Measurements from ENCODE around the gene OVOL1.
A peak's percentile ranks its signal among the peaks of the same experiment; 100 is the strongest.

Gene OVOL1

DNA sequence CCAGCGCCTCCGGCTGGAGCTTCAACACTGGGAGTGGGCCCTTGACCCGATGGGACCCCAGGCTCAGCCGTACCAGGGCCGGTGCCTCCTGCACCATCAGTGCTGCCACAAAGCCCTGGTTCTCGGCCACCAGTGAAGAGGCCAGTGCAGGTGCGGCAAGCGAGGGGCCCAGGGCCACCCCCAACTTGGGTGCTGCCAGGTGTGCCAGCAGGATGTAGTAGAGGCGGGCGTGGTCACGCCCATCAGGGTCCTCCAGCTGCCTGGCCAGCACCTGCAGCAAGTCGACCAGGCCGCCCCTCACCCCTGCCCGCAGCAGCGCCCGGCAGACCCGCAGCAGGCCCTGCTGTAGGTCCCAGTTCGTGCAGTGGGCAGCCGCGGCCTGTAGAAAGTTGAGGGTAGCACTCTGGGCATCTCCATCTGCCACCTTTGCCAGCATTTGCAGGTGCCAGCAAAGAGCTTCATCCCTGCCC, 8.4 kb upstream of the OVOL1 start:
- Histone ChIP-seq H3K4me1 (ENCODE audit: low read length) (peaks cover 23% of the 10 kb centered on the region), H2AFZ (ENCODE audit: low read depth, low read length) (no peak overlapping the region), H4K20me1 (ENCODE audit: insufficient read depth, low read length) (peaks cover 20% of the 10 kb centered on the region), H3K9me3 (ENCODE audit: insufficient read depth, low read length) (no peaks in the 10 kb centered on the region), H3K27ac (ENCODE audit: low read length) (no peak overlapping the region), H3K4me2 (ENCODE audit: low read length) (no peak overlapping the region), H3K9ac (ENCODE audit: low read length) (no peak overlapping the region), H3K79me2 (ENCODE audit: low read length) (peaks cover 28% of the 10 kb centered on the region), H3K4me3 (ENCODE audit: low read length) (no peak overlapping the region), H3K27me3 (ENCODE audit: low read depth, low read length) (no peaks in the 10 kb centered on the region), H3K36me3 (replicated peaks; ENCODE audit: low read depth, low read length) (peaks cover 27% of the 10 kb centered on the region)
- TF ChIP-seq, protein P1, sequence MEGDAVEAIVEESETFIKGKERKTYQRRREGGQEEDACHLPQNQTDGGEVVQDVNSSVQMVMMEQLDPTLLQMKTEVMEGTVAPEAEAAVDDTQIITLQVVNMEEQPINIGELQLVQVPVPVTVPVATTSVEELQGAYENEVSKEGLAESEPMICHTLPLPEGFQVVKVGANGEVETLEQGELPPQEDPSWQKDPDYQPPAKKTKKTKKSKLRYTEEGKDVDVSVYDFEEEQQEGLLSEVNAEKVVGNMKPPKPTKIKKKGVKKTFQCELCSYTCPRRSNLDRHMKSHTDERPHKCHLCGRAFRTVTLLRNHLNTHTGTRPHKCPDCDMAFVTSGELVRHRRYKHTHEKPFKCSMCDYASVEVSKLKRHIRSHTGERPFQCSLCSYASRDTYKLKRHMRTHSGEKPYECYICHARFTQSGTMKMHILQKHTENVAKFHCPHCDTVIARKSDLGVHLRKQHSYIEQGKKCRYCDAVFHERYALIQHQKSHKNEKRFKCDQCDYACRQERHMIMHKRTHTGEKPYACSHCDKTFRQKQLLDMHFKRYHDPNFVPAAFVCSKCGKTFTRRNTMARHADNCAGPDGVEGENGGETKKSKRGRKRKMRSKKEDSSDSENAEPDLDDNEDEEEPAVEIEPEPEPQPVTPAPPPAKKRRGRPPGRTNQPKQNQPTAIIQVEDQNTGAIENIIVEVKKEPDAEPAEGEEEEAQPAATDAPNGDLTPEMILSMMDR (IDR thresholded peaks at IDR 0.05; ENCODE audit: low read depth, low read length): no peak
- no peak for TF ChIP-seq EZH2phosphoT487 (IDR thresholded peaks at IDR 0.05; ENCODE audit: low read depth)

DNA sequence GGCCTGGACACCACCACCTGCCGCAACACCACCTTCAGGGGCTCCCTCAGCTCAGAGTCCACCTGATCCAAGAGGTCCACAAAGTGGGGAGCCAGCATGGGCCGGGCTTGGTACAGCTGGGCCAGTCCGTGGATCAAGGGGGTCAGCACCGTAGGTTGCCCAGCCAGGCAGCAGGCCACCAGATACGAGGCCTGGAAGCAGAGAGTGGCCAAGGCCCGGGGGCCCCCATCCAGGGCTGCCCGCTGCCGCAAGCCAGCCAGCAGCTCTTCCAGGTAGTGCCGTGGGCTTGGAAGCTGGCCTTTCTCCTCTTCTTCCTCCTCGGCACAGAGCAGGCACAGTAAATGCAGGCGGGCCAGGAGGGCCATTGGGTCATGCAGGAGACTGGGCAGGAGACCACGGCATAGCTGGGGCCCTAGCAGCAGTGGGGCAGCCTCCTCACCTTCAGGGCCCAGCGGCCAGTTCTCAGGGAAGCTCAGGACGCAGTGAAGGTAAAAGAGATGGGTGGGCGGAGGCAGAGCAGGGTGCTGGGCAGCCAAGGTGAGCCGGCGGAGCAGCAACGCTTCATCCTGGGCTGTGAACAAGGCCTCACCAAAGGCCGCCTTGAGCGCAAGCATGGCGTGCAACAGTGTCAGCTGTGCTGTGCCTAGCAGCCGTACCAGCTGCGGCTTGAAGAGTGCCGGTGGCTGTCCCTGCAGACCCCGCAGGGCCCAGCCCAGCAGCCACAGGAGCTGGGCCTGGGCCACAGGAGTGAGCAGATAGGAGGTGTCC, 7.8 kb upstream of the OVOL1 start:
- Histone ChIP-seq H3K4me1 (ENCODE audit: low read length) (peaks cover 23% of the 10 kb centered on the region), H3K27ac (ENCODE audit: low read length) (no peak overlapping the region), H3K79me2 (ENCODE audit: low read length) (peaks cover 28% of the 10 kb centered on the region), H3K4me2 (ENCODE audit: low read length) (peak overlapping the region; percentile 70), H3K4me3 (ENCODE audit: low read length) (peak overlapping the region; percentile 90), H3K9ac (ENCODE audit: low read length) (peak overlapping the region; percentile 92), H3K36me3 (replicated peaks; ENCODE audit: low read depth, low read length) (peaks cover 27% of the 10 kb centered on the region), H4K20me1 (ENCODE audit: insufficient read depth, low read length) (peaks cover 20% of the 10 kb centered on the region), H2AFZ (ENCODE audit: low read depth, low read length) (no peak overlapping the region), H3K9me3 (ENCODE audit: insufficient read depth, low read length) (no peaks in the 10 kb centered on the region), H3K27me3 (ENCODE audit: low read depth, low read length) (no peaks in the 10 kb centered on the region)
- TF ChIP-seq EZH2phosphoT487 (IDR thresholded peaks at IDR 0.05; ENCODE audit: low read depth): no peak
- TF ChIP-seq, protein P1 (IDR thresholded peaks at IDR 0.05; ENCODE audit: low read depth, low read length): no peak

DNA sequence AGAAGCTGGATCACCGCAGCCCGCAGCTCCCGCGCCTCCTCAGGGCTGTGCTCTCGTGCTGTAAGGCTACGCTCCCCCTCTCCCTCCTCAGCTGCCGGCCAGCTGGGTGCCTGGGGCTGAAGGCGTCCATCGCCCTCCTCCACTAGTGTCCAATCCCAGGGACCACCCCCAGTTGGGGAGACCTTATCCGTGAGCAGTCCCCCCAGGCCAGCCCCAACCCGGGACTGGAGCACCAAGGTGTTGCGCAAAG, 7.3 kb upstream of the OVOL1 start:
- Histone ChIP-seq H3K4me1 (ENCODE audit: low read length) (peaks cover 23% of the 10 kb centered on the region), H3K4me3 (ENCODE audit: low read length) (peak overlapping the region; percentile 90), H3K9ac (ENCODE audit: low read length) (peak overlapping the region; percentile 92), H3K27me3 (ENCODE audit: low read depth, low read length) (no peaks in the 10 kb centered on the region), H3K9me3 (ENCODE audit: insufficient read depth, low read length) (no peaks in the 10 kb centered on the region), H3K27ac (ENCODE audit: low read length) (no peak overlapping the region), H3K36me3 (replicated peaks; ENCODE audit: low read depth, low read length) (peaks cover 27% of the 10 kb centered on the region), H3K79me2 (ENCODE audit: low read length) (peaks cover 28% of the 10 kb centered on the region), H3K4me2 (ENCODE audit: low read length) (peak overlapping the region; percentile 70), H4K20me1 (ENCODE audit: insufficient read depth, low read length) (peaks cover 20% of the 10 kb centered on the region), H2AFZ (ENCODE audit: low read depth, low read length) (no peak overlapping the region)
- TF ChIP-seq, protein P1 (IDR thresholded peaks at IDR 0.05; ENCODE audit: low read depth, low read length): no peak
- no peak for TF ChIP-seq EZH2phosphoT487 (IDR thresholded peaks at IDR 0.05; ENCODE audit: low read depth)

DNA sequence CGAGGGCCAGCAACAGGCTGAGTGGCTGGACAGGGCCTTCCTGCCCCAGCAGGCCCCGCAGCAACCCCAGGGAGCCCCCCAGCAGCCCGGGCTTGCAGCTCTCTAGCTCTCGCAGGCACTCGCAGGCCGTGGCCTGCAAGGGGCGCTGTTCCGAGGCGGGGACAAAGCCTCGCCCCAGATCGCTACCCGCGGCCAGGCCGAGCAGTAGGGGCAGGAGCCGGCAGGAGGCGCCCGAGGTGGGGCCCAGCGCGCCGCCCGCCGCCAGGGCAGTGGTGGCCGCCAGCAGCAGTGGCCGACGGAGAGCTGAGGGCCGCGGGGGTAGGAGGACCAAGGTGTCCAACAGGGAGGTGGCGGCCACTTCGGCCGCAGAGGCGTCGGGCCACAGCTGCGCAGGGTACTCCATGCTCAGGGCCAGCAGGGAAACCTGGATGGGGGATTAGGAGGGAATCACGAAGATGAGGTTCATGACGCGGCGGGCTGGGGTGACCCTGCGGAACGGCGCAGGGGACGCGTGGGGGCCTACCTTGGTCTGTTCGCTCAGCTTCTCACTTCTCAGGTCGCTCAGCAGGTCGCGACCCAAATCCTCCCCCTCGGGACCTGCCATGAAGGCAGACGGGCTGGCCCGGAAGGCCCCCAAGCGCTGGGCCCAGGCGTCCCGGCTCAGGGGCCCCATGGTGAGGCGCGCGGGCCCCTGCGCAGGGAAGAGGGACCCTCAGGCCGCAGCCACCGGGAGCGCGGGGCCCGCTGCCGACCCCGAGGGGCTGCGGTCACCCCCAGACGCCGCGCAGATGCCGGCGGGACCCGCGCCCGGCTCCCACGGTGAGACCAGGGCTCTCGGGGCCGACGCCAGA, 6.7 kb upstream of the OVOL1 start:
- no peaks in the 10 kb centered on the region for H3K9me3 ChIP-seq (ENCODE audit: insufficient read depth, low read length)
- H3K4me1 ChIP-seq (ENCODE audit: low read length): peaks cover 23% of the 10 kb centered on the region
- peaks cover 27% of the 10 kb centered on the region for H3K36me3 ChIP-seq (replicated peaks; ENCODE audit: low read depth, low read length)
- peaks cover 20% of the 10 kb centered on the region for H4K20me1 ChIP-seq (ENCODE audit: insufficient read depth, low read length)
- H3K27me3 ChIP-seq (ENCODE audit: low read depth, low read length): no peaks in the 10 kb centered on the region
- peak overlapping the region; percentile 70 for H3K4me2 ChIP-seq (ENCODE audit: low read length)
- no peak for TF ChIP-seq EZH2phosphoT487 (IDR thresholded peaks at IDR 0.05; ENCODE audit: low read depth)
- TF ChIP-seq, protein P1 (IDR thresholded peaks at IDR 0.05; ENCODE audit: low read depth, low read length): peak; percentile 98
- H3K9ac ChIP-seq (ENCODE audit: low read length): peak overlapping the region; percentile 92
- H2AFZ ChIP-seq (ENCODE audit: low read depth, low read length): no peak overlapping the region
- H3K4me3 ChIP-seq (ENCODE audit: low read length): peak overlapping the region; percentile 90
- H3K27ac ChIP-seq (ENCODE audit: low read length): peak overlapping the region; percentile 55
- H3K79me2 ChIP-seq (ENCODE audit: low read length): peaks cover 28% of the 10 kb centered on the region
